Right cardiac atrium (tissue), 5 donors: ENCODE measurements around the gene RAB3C. TPM values are rescaled to one million over a fixed set of nuclear protein-coding genes. Genes with fewer than 3 reads are reported as not detected.

Experiments
- ATAC-seq, 2 donors: fragments of 200-7000 bp; cut with Tn5 transposase; one replicate each; pipeline versions ENCODE4 v1.8.0 to v1.9.1; 2020; ENCODE audit warnings: moderate library complexity in 2 of 2, mild to moderate bottlenecking in 1 of 2
- DNase-seq, 3 donors: peaks; one replicate each; pipeline ENCODE4 v3.0.0-alpha.2; 2020
- H3K27ac ChIP-seq: one replicate; pipeline ENCODE4 v1.5.1; 2013; ENCODE audit warnings: mild to moderate bottlenecking, low read length, control low read depth, moderate library complexity
- H3K27me3 ChIP-seq: one replicate; pipeline ENCODE4 v1.6.1; 2013; ENCODE audit not compliant: control insufficient read depth, insufficient read depth
- H3K4me1 ChIP-seq: one replicate; pipeline ENCODE4 v1.6.1; 2013; ENCODE audit warnings: low read length; ENCODE audit not compliant: control insufficient read depth, insufficient read depth
- H3K4me3 ChIP-seq: one replicate; pipeline ENCODE4 v1.5.1; 2013; ENCODE audit warnings: low read length, control low read depth
- H3K9me3 ChIP-seq: one replicate; pipeline ENCODE4 v1.6.1; 2013; ENCODE audit warnings: low read length; ENCODE audit not compliant: control insufficient read depth
- WGBS: extraction: QIAGEN DNeasy Blood & Tissue Kit; methylation state at CpG from one replicate; pipeline ENCODE4 v1.1.7; 2013; 5-methylcytosine and 5-hydroxymethylcytosine counted together
- intact Hi-C, 4 donors: fragments of 100-400 bp; cut with DNase I; formaldehyde crosslinking; loops; one replicate each; pipeline versions ENCODE4 v1.11.0 to v1.14.0; 2022 to 2023
- polyA plus RNA-seq: library from polyadenylated mRNA; stranded (reverse); fragments of 200-250 nt; gene quantifications from one replicate; pipeline ENCODE4 v1.2.3, GENCODE V29; 2013
- total RNA-seq, 4 donors: library from RNA; stranded (reverse); fragmentation: NEBNext Ultra II Directional; extraction: Animal tissue kit (Norgen Biotek cat#: 25700); gene quantifications; one replicate each; pipeline ENCODE4 v1.2.1, GENCODE V29; 2021
- donor health status: healthy with polysubstance abuse.
- donor health status: DM: no; HTN: yes; CAD: no.
- donor health status: DM: no; HTN: no; CAD: no.
- donor health status: DM: no; HTN: yes; CAD: no; lungs with severe emphysema.
- donor health status: DM: yes; HTN: yes; CAD: no.

The RAB3C gene
- total and polyA plus RNA-seq, 5 donors: 0.34 to 1.3 (median 0.53) TPM

GRCh38 chr5:58901271-58901670, 318.4 kb downstream of the RAB3C start:
- Histone ChIP-seq H3K9me3 (no peaks in the 10 kb centered on the region), H3K27me3 (no peaks in the 10 kb centered on the region), H3K4me1 (peaks cover 2% of the 10 kb centered on the region), H3K27ac (no peak overlapping the region), H3K4me3 (no peak overlapping the region)
- ATAC-seq (no peak), DNase-seq (no peak)
- intact Hi-C loops: no loop called here
- WGBS: 90% methylated on average over 11 of the region's 11 CpGs

DNA sequence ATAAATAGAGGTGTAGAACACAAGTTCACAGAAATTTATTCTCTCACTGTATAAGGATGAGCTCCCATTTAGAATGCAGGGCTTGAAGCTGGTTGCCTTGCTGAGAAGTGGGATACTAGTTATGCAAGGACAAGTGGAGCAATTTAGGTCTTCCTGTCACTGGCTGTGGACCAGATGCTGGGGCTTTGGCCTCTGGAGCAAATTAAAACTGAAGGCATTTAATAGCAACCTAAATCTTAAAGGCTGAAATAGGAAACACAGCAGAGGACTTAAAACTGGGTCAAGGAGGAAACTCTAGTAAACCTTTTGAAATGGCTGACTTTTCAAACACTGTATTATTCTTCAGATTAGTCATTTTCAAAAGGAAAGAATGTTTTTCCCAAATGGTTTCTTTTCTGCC, 319.4 kb downstream of the RAB3C start:
- intact Hi-C loops: no loop called here
- no peaks in the 10 kb centered on the region for H3K27me3 ChIP-seq
- H3K4me1 ChIP-seq: peaks cover 2% of the 10 kb centered on the region
- peak in 1 of 3 donors; percentile 46 for DNase-seq
- no peak overlapping the region for H3K4me3 ChIP-seq
- H3K27ac ChIP-seq: no peak overlapping the region
- no peaks in the 10 kb centered on the region for H3K9me3 ChIP-seq
- no peak for ATAC-seq

DNA sequence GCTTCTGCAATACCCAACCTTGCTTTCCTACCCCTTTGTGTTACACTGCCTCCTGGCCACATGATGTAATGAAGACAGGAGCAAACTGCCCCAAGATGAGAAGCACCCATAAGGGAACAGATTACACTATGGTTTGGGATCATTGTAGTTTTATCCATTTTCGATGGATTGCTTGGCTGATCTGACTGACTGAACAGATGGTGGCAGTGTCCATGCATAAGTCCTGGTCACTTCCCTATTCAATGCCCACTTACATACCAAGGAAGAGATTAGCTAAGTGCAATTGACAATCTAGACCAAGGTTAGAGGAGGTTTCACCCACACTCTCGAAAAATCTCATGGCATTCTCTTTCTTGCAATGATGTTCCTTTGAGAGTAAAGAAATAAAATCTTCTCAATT, 319.9 kb downstream of the RAB3C start:
- ATAC-seq: peak; percentile 36 to 43
- WGBS: 77% methylated on average over 2 of the region's 2 CpGs
- intact Hi-C loops: no loop called here
- no peak overlapping the region for H3K27ac ChIP-seq
- H3K4me1 ChIP-seq: peaks cover 2% of the 10 kb centered on the region
- no peak for DNase-seq
- no peak overlapping the region for H3K4me3 ChIP-seq
- H3K9me3 ChIP-seq: no peaks in the 10 kb centered on the region
- H3K27me3 ChIP-seq: no peaks in the 10 kb centered on the region

GRCh38 chr5:58904737-58905136, 321.9 kb downstream of the RAB3C start:
- H3K27ac ChIP-seq: no peak overlapping the region
- WGBS: 58% methylated on average over 4 of the region's 4 CpGs
- no peak for ATAC-seq
- no peaks in the 10 kb centered on the region for H3K9me3 ChIP-seq
- intact Hi-C loops: no loop called here
- no peak overlapping the region for H3K4me3 ChIP-seq
- H3K4me1 ChIP-seq: peaks cover 2% of the 10 kb centered on the region
- no peaks in the 10 kb centered on the region for H3K27me3 ChIP-seq
- no peak for DNase-seq

DNA sequence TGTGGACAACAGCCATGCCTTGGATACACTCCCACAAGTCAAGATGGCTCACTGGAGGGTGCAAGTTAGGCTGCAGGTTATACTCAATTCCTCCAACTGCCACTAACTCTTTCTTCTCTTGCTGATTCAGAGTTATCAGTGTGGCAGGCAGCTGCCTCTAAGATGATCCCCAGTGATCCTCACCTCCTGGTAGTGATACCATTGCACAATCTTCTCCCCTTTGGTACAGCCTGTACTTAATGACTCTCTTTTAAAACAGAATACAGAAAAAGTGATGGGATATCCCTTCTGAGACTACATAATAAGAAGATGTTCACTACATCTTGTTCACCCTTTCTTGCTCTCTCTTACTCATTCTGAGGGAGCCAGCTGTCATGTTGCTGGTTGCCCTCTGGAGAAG, 323.1 kb downstream of the RAB3C start:
- H3K4me1 ChIP-seq: peaks cover 2% of the 10 kb centered on the region
- DNase-seq: no peak
- no peaks in the 10 kb centered on the region for H3K27me3 ChIP-seq
- no peaks in the 10 kb centered on the region for H3K9me3 ChIP-seq
- no peak for ATAC-seq
- H3K4me3 ChIP-seq: no peak overlapping the region
- no peak overlapping the region for H3K27ac ChIP-seq
- intact Hi-C loops: no loop called here

Other genes with a start within 250 kb of the RAB3C start
- gene PLK2, start 123.0 kb upstream of the RAB3C start, total RNA-seq: 10 to 100 TPM; 37.9 to 75.5 (median 44.8) TPM
- 23.5 TPM for gene PLK2, start 123.0 kb upstream of the RAB3C start, polyA plus RNA-seq
- under 1 TPM in 3 of 4 donors, not detected in 1; 0.20 to 0.94 (median 0.76) TPM for gene GAPT, start 91.6 kb upstream of the RAB3C start, total RNA-seq
- 0.11 TPM for gene GAPT, start 91.6 kb upstream of the RAB3C start, polyA plus RNA-seq